Suprapubic skin (tissue), 4 donors: ENCODE data around the gene C3. TPM values are rescaled to one million over a fixed set of nuclear protein-coding genes. Genes with fewer than 3 reads are reported as not detected.

Experiments
- DNase-seq, 2 donors: peaks; one replicate each; pipeline ENCODE4 v3.0.0-alpha.2; 2019; ENCODE audit warnings: low spot score in 2 of 2
- H3K27ac ChIP-seq: fragments of 200-600 bp; sonication (generic); one replicate; pipeline ENCODE4 v1.5.1; 2019
- H3K27me3 ChIP-seq: fragments of 200-600 bp; sonication (generic); one replicate; pipeline ENCODE4 v1.5.1; 2019
- H3K36me3 ChIP-seq: fragments of 200-600 bp; sonication (generic); one replicate; pipeline ENCODE4 v1.5.1; 2019
- H3K4me1 ChIP-seq: fragments of 200-600 bp; sonication (generic); one replicate; pipeline ENCODE4 v1.5.1; 2019
- H3K4me3 ChIP-seq: fragments of 200-600 bp; sonication (generic); one replicate; pipeline ENCODE4 v1.5.1; 2019; ENCODE audit warnings: mild to moderate bottlenecking
- H3K9me3 ChIP-seq: fragments of 200-600 bp; sonication (generic); one replicate; pipeline ENCODE4 v1.5.1; 2019
- CTCF ChIP-seq, 2 donors: fragments of 200-600 bp in 1 of 2; fragments of 450-650 bp in 1 of 2; sonication (generic) in 1 of 2; IDR thresholded peaks; one replicate each; pipeline ENCODE4 v1.5.1; 2016 to 2019; ENCODE audit warnings: antibody characterized with exemption in 2 of 2, mild to moderate bottlenecking in 1 of 2, moderate library complexity in 1 of 2
- EP300 ChIP-seq: sonication (generic); formaldehyde crosslinking; IDR thresholded peaks from one replicate; pipeline ENCODE4 v1.6.1; 2017; ENCODE audit warnings: antibody characterized with exemption
- POLR2A ChIP-seq, 2 donors: fragments of 450-650 bp; IDR thresholded peaks; one replicate each; pipeline ENCODE4 v1.6.1; 2017; ENCODE audit warnings: antibody characterized with exemption in 2 of 2, mild to moderate bottlenecking in 2 of 2, moderate library complexity in 2 of 2
- POLR2AphosphoS5 ChIP-seq, 3 donors: sonication (generic); formaldehyde crosslinking; IDR thresholded peaks; one replicate each; pipeline ENCODE4 v1.6.1; 2017; ENCODE audit warnings: antibody characterized with exemption in 3 of 3
- WGBS: methylation state at CpG from one replicate; pipeline ENCODE4 v1.1.5; 2018; 5-methylcytosine and 5-hydroxymethylcytosine counted together
- total RNA-seq, 4 donors: library from RNA; depleted of rRNA; stranded (reverse); fragments of >200 nt; gene quantifications; one replicate each; pipeline ENCODE4 v1.1.0, GENCODE V29; 2016

The C3 gene
- total RNA-seq, 4 donors from 2014 or later, result 55.3 to 109 (median 86.8) TPM

DNA sequence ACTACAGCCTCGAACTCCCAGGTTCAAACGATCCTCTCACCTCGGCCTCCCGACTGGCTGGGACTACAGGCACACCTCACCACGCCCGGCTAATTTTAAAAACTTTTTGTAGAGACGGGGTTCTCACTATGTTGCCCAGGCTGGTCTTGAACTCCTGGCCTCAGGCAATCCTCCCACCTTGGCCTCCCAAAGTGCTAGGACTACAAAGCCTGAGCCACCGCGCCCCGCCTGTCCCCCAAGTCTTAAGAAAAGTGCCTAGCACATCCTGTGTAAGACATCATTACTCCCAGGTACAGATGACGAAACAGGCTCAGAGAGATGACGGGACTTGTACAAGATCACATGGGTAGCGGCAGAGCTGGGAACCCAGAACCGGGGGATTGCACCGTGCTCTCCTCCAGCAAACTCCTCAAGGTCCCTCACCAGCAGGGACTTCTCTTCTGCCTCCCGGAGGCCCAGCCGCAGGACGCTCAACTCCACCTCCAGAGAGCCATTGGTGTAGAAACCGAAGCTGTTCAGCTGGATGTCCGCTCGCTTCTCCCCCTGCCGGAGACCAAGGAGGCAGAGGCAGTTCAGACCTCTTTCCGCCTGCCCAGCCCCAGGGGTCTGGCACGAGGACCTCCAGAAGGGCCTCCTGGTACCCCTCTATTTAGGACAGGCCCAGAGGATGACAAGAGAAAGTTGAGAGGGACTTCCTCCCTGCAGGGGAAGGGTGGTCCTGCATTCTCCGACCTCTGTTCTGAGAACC, 15.9 kb upstream of the C3 start:
- Histone ChIP-seq H3K4me1 (peaks cover 37% of the 10 kb centered on the region), H3K9me3 (no peaks in the 10 kb centered on the region), H3K36me3 (peaks cover 30% of the 10 kb centered on the region), H3K27me3 (no peaks in the 10 kb centered on the region), H3K4me3 (peak overlapping the region; percentile 93), H3K27ac (peak overlapping the region; percentile 95)
- DNase-seq, result peak in 1 of 2 donors; percentile 89
- no peak for TF ChIP-seq POLR2A (IDR thresholded peaks at IDR 0.05)
- no peak for TF ChIP-seq EP300
- TF ChIP-seq CTCF (IDR thresholded peaks at IDR 0.05), result peak; percentile 41 to 60
- no peak for TF ChIP-seq POLR2AphosphoS5 (IDR thresholded peaks at IDR 0.05)
- WGBS, result 27% methylated on average over 19 of the region's 25 CpGs

- no peak for DNase-seq
- 82% methylated on average over 15 of the region's 15 CpGs for WGBS
- no peaks in the 10 kb centered on the region for H3K9me3 ChIP-seq
- TF ChIP-seq POLR2A (IDR thresholded peaks at IDR 0.05) (no peak), EP300 (no peak)
- H3K27ac ChIP-seq, result no peak overlapping the region
- H3K4me1 ChIP-seq, result peaks cover 29% of the 10 kb centered on the region
- peak overlapping the region; percentile 93 for H3K4me3 ChIP-seq
- H3K36me3 ChIP-seq, result peaks cover 36% of the 10 kb centered on the region
- H3K27me3 ChIP-seq, result no peaks in the 10 kb centered on the region
Observed at GRCh38 chr19:6735181-6735911, 14.9 kb upstream of the C3 start.

DNA sequence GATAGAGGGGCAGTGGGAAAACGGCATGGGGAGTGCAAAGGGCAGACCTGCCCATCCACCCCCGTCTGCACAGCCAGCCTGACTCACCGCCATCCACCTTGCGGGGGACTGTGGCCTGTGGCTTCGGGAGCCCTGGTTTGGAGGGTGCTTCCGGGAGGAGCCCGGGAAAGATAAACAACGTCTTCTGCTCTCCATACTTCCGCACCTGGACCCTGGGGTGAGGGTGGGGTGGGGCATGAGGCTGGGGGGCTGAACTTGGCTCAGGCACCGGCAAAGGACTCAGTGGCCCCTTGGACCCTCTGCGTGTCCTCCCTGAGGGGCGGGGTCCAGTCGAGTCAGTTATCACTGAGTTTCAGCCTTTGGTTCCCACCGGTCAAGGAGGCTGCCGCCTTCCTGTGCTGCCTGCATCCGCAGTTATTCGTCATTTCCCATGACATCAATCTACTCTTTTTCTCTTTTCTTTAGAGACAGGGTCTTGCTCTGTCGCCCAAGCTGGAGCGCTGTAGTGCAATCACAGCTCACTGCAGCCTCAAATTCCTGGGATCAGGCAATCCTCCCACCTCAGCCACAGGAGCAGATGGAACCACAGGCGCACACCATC, 13.7 kb upstream of the C3 start:
- H3K9me3 ChIP-seq, result no peaks in the 10 kb centered on the region
- no peak overlapping the region for H3K27ac ChIP-seq
- H3K27me3 ChIP-seq, result no peaks in the 10 kb centered on the region
- DNase-seq, result no peak
- H3K4me3 ChIP-seq, result no peak overlapping the region
- WGBS, result 85% methylated on average over 20 of the region's 20 CpGs
- no peak for TF ChIP-seq POLR2AphosphoS5 (IDR thresholded peaks at IDR 0.05)
- no peak for TF ChIP-seq POLR2A (IDR thresholded peaks at IDR 0.05)
- TF ChIP-seq EP300, result no peak
- H3K36me3 ChIP-seq, result peaks cover 36% of the 10 kb centered on the region
- H3K4me1 ChIP-seq, result peaks cover 22% of the 10 kb centered on the region

- Histone ChIP-seq H3K27ac (no peak overlapping the region), H3K4me1 (peaks cover 16% of the 10 kb centered on the region), H3K4me3 (no peak overlapping the region), H3K27me3 (no peaks in the 10 kb centered on the region), H3K36me3 (peaks cover 36% of the 10 kb centered on the region), H3K9me3 (no peaks in the 10 kb centered on the region)
- peak in 1 of 2 donors; percentile 56 for DNase-seq
- 90% methylated on average over 16 of the region's 29 CpGs for WGBS
- TF ChIP-seq POLR2AphosphoS5 (IDR thresholded peaks at IDR 0.05) (no peak), CTCF (IDR thresholded peaks at IDR 0.05) (peak in 1 of 2 donors; percentile 6)
Observed at GRCh38 chr19:6733338-6734095, 13.1 kb upstream of the C3 start.

- peaks cover 36% of the 10 kb centered on the region for H3K36me3 ChIP-seq
- no peaks in the 10 kb centered on the region for H3K27me3 ChIP-seq
- no peak overlapping the region for H3K27ac ChIP-seq
- no peak for TF ChIP-seq POLR2AphosphoS5 (IDR thresholded peaks at IDR 0.05)
- TF ChIP-seq EP300, result no peak
- no peak for TF ChIP-seq CTCF (IDR thresholded peaks at IDR 0.05)
- no peak for TF ChIP-seq POLR2A (IDR thresholded peaks at IDR 0.05)
- H3K4me3 ChIP-seq, result no peak overlapping the region
- DNase-seq, result peak in 1 of 2 donors; percentile 55
- 87% methylated on average over 20 of the region's 21 CpGs for WGBS
- H3K4me1 ChIP-seq, result peaks cover 9% of the 10 kb centered on the region
- H3K9me3 ChIP-seq, result no peaks in the 10 kb centered on the region
Observed at GRCh38 chr19:6732803-6733337, 12.4 kb upstream of the C3 start.
